Karpas-422 (cell line): ENCODE measurements around the gene TIMM44. TPM values are rescaled to one million over a fixed set of nuclear protein-coding genes. Genes with fewer than 3 reads are reported as not detected.
"Not testable (repeated sequence)": the region's sequence is repeated elsewhere in the genome, so short reads cannot be mapped to it uniquely, and the experiment has no call there.

ENCODE experiments used
- DNase-seq: peaks from one replicate; pipeline ENCODE4 v3.0.0-alpha.2; 2015
- H2AFZ ChIP-seq: fragments of 200-600 bp; sonication (generic); 2 replicates; pipeline ENCODE4 v1.6.1; 2014; ENCODE audit warnings: antibody characterized with exemption, low read length, mixed read lengths
- H3K27ac ChIP-seq: fragments of 200-600 bp; sonication (generic); 2 replicates; pipeline ENCODE4 v1.5.1; 2014; ENCODE audit warnings: mild to moderate bottlenecking, low read length, moderate library complexity
- H3K27me3 ChIP-seq: fragments of 200-600 bp; sonication (generic); 2 replicates; pipeline ENCODE4 v1.6.1; 2014; ENCODE audit warnings: low read length, mixed read lengths
- H3K36me3 ChIP-seq: fragments of 200-600 bp; sonication (generic); 2 replicates; pipeline ENCODE4 v1.6.1; 2014; ENCODE audit warnings: low read length, mixed read lengths; ENCODE audit not compliant: insufficient read depth
- H3K4me1 ChIP-seq: fragments of 200-600 bp; sonication (generic); 2 replicates; pipeline ENCODE4 v1.6.1; 2014; ENCODE audit warnings: mild to moderate bottlenecking, low read length, mixed read lengths
- H3K4me2 ChIP-seq: fragments of 200-600 bp; sonication (generic); 2 replicates; pipeline ENCODE4 v1.6.1; 2014; ENCODE audit warnings: low read length, low read depth, mild to moderate bottlenecking; ENCODE audit not compliant: poor library complexity, severe bottlenecking
- H3K4me3 ChIP-seq: fragments of 200-600 bp; sonication (generic); 2 replicates; pipeline ENCODE4 v1.5.1; 2014; ENCODE audit warnings: mild to moderate bottlenecking, antibody characterized with exemption, low read length, mixed read lengths
- H3K79me2 ChIP-seq: fragments of 200-600 bp; sonication (generic); 2 replicates; pipeline ENCODE4 v1.6.1; 2014; ENCODE audit warnings: mild to moderate bottlenecking, low read length, mixed read lengths
- H3K9ac ChIP-seq: fragments of 200-600 bp; sonication (generic); 2 replicates; pipeline ENCODE4 v1.6.0; 2014; ENCODE audit warnings: low read length
- H3K9me2 ChIP-seq: fragments of 200-600 bp; sonication (generic), shearing (Covaris generic); replicated peaks from 2 replicates; pipeline ENCODE4 v1.6.0; 2014; ENCODE audit warnings: mild to moderate bottlenecking, low read length, moderate library complexity; ENCODE audit not compliant: insufficient read depth
- H3K9me3 ChIP-seq: fragments of 300-700, 200-600 bp; sonication (generic); 2 replicates; pipeline ENCODE4 v1.6.1; 2014; ENCODE audit warnings: low read length, mixed read lengths
- H4K20me1 ChIP-seq: fragments of 200-600 bp; sonication (generic); 2 replicates; pipeline ENCODE4 v1.6.1; 2014; ENCODE audit warnings: mild to moderate bottlenecking, antibody characterized with exemption, low read length, low read depth; ENCODE audit not compliant: insufficient read depth
- total RNA-seq: library from RNA; depleted of rRNA; stranded (reverse); fragments of >200 nt; shearing (Covaris generic); gene quantifications from 2 replicates; pipeline ENCODE4 v1.2.3, GENCODE V29; 2014; ENCODE audit warnings: low replicate concordance

TIMM44 gene
- total RNA-seq, 1 experiment from 2014 or later = 43.7 TPM

DNA sequence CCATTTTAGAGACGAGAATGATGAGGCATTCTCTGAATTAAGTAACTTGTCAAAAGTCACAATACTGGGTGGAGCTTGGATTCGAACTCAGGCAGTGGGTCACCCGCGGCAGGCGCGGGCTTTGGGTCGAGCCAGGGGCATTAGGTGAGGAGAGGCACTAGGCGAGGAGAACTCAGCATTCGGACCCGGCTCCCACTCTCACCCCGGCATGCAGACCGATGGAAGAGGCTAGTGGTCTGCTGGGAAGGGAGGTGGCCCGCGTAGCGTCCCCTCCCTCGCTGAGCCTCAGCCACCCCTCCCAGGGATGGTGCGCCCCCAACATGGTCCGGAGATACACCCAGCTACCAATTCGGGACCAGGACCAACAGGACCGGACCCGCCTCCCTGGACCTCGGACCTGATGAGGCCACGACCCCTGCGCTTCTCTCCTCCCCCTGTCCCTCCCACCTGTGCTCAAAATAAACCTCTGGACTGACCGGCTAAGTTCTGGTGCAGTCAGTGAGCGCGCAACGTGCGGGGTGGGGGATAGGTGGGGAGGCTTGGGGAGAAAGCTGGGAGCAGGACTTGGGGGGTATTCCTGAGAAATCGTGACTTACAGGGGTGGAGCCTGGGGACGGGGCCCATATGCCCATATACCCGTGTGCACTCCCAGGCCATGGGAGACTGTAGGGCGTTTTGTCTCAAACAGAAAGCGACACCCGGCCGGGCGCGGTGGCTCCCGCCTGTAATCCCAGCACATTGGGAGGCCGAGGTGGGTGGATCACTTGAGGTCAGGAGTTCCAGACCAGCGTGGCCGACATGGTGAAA is 24.6 kb downstream of the TIMM44 start:
- Histone ChIP-seq H3K27me3 (no peaks in the 10 kb centered on the region), H3K9ac (no peak overlapping the region), H3K4me1 (peaks cover 51% of the 10 kb centered on the region), H3K79me2 (no peaks in the 10 kb centered on the region), H3K9me3 (no peaks in the 10 kb centered on the region), H3K36me3 (0 out of 2 replicates have a peak, but pooled peaks cover 4% of the 10 kb centered on the region), H4K20me1 (peaks cover 26% of the 10 kb centered on the region; the same call in 1 of the 2 replicates), H2AFZ (no peak overlapping the region), H3K9me2 (no peaks in the 10 kb centered on the region), H3K4me3 (no peak overlapping the region), H3K4me2 (no peak overlapping the region), H3K27ac (no peak overlapping the region)
- no peak for DNase-seq

DNA sequence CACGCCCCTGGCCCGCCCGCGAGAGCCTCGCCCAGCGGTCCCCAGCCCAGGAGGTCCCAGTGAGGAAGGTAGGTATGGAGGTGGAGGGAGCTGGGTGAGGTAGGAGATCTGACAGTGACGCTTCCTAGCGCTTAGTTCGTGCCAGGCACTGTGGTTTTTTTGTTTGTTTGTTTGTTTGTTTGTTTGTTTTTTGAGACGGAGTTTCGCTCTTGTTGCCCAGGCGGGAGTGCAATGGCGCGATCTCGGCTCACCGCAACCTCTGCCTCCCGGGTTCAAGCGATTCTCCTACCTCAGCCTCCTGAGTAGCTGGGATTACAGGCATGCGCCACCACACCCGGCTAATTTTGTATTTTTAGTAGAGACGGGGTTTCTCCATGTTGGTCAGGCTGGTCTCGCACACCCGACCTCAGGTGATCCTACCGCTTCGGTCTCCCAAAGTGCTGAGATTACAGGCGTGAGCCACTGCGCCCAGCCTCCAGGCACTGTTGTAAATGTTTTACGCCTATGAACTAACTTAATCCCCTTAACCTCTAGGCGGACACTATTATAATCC is 25.3 kb downstream of the TIMM44 start:
- peaks cover 19% of the 10 kb centered on the region; the same call in 1 of the 2 replicates for H4K20me1 ChIP-seq
- not testable (repeated sequence) for H2AFZ ChIP-seq, H3K4me2 ChIP-seq

GRCh38 chr19:7917267-7918061 is 26.0 kb downstream of the TIMM44 start:
- H3K36me3 ChIP-seq = 0 out of 2 replicates have a peak, but pooled peaks cover 2% of the 10 kb centered on the region
- H3K27me3 ChIP-seq = no peaks in the 10 kb centered on the region
- no peaks in the 10 kb centered on the region for H3K9me3 ChIP-seq
- peaks cover 16% of the 10 kb centered on the region; the same call in 1 of the 2 replicates for H4K20me1 ChIP-seq
- no peaks in the 10 kb centered on the region for H3K79me2 ChIP-seq
- peak overlapping the region; percentile 57; the same call in 1 of the 2 replicates for H3K4me3 ChIP-seq
- H2AFZ ChIP-seq = no peak overlapping the region
- H3K4me1 ChIP-seq = peaks cover 41% of the 10 kb centered on the region
- H3K9me2 ChIP-seq = no peaks in the 10 kb centered on the region
- DNase-seq = peak; percentile 74
- peak overlapping the region; percentile 65 for H3K9ac ChIP-seq
- H3K4me2 ChIP-seq = peak overlapping the region; percentile 62
- no peak overlapping the region for H3K27ac ChIP-seq

More for the DNA sequence above, 25.3 kb downstream of the TIMM44 start:
- not testable (repeated sequence) for H3K36me3 ChIP-seq, H3K27ac ChIP-seq, H3K9me3 ChIP-seq, H3K9me2 ChIP-seq, H3K4me3 ChIP-seq, H3K9ac ChIP-seq, H3K27me3 ChIP-seq, H3K79me2 ChIP-seq, DNase-seq
- H3K4me1 ChIP-seq = peaks cover 44% of the 10 kb centered on the region

DNA sequence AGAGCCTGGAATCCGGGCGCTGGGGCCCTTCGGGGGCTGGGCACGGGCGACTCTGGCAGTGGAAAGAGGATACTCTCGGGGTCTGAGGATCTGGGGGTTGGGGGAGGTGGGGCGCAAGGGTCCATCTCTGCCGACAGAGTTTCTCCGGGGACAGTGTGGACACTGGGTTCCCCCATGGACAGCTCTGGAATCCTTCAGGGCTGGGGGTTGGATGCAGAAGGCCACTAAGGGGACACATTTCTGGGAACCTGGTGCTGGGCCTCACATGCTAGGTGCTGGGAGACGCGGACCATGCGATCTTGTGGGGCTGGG is 26.6 kb downstream of the TIMM44 start:
- Histone ChIP-seq H3K4me3 (peak overlapping the region; percentile 57; the same call in 1 of the 2 replicates), H3K9me2 (no peaks in the 10 kb centered on the region), H3K27ac (no peak overlapping the region), H4K20me1 (peaks cover 10% of the 10 kb centered on the region; the same call in 1 of the 2 replicates), H3K36me3 (no peaks in the 10 kb centered on the region), H3K9me3 (no peaks in the 10 kb centered on the region), H3K4me2 (peak overlapping the region; percentile 62), H3K79me2 (no peaks in the 10 kb centered on the region), H3K27me3 (no peaks in the 10 kb centered on the region), H2AFZ (no peak overlapping the region; the same call in 1 of the 2 replicates), H3K9ac (peak overlapping the region; percentile 65), H3K4me1 (peaks cover 41% of the 10 kb centered on the region)
- no peak for DNase-seq

DNA sequence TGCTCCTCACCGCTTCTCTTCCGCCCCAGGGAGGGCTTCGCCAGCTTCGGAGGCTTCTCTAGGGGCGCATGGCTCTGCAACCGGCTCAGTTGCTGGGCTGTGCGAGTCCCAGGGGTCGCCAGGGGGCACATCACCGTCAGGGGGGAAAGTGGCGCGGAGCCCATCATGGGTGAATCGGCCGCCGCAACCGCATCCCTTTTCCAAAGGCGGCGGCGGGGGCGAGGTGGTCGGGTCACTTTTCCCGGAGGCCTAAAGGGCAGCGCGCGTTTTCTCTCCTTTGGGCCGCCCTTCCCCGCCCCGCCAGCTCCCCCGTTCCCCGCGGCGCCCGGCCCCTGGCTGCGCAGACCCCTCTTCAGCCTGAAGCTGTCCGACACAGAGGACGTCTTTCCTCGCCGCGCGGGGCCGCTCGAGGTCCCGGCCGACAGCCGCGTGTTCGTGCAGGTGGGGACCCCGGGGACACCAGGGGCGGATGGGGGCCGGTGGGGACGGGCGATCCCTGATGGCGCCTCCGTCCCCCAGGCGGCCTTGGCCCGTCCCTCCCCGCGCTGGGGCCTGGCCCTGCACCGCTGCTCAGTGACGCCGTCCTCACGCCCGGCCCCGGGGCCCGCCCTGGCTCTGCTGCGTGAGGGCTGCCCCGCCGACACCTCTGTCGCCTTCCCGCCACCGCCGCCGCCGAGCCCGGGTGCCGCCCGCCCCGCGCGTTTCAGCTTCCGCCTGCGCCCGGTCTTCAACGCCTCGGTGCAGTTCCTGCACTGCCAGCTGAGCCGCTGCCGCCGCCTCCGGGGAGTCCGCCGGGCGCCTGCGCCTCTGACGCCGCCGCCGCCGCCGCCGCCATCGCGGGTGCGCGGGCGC is 27.1 kb downstream of the TIMM44 start:
- Histone ChIP-seq H3K36me3 (no peaks in the 10 kb centered on the region), H3K4me2 (peak overlapping the region; percentile 62), H3K9me3 (no peaks in the 10 kb centered on the region), H3K9me2 (no peaks in the 10 kb centered on the region), H3K27ac (no peak overlapping the region), H3K4me1 (peaks cover 35% of the 10 kb centered on the region), H4K20me1 (peaks cover 5% of the 10 kb centered on the region; the same call in 1 of the 2 replicates), H3K27me3 (no peaks in the 10 kb centered on the region), H3K4me3 (peak overlapping the region; percentile 57), H2AFZ (no peak overlapping the region; the same call in 1 of the 2 replicates), H3K79me2 (no peaks in the 10 kb centered on the region), H3K9ac (peak overlapping the region; percentile 65)
- DNase-seq = peak; percentile 77

- H2AFZ ChIP-seq = no peak overlapping the region
Measured at GRCh38 chr19:7915250-7916102, 28.0 kb downstream of the TIMM44 start.

GRCh38 chr19:7914598-7915045 is 28.8 kb downstream of the TIMM44 start, which contains the start of gene TGFBR3L:
TGFBR3L (plus strand) TSS chr19:7914830.
- H2AFZ ChIP-seq = no peak within 1 kb of the TSS
- peak within 1 kb of the TSS; percentile 57; the same call in 1 of the 2 replicates for H3K4me3 ChIP-seq
- DNase-seq = no peak
- peak within 1 kb of the TSS; percentile 65; the same call in 1 of the 2 replicates for H3K9ac ChIP-seq
- no peaks in the 10 kb centered on the region for H3K36me3 ChIP-seq
- no peaks in the 10 kb centered on the region for H3K9me3 ChIP-seq
- H3K4me1 ChIP-seq = peaks cover 26% of the 10 kb centered on the region
- H3K27ac ChIP-seq = no peak within 1 kb of the TSS
- no peaks in the 10 kb centered on the region for H4K20me1 ChIP-seq
- peak within 1 kb of the TSS; percentile 62 for H3K4me2 ChIP-seq
- H3K79me2 ChIP-seq = no peaks in the 10 kb centered on the region
- H3K27me3 ChIP-seq = no peaks in the 10 kb centered on the region
- no peaks in the 10 kb centered on the region for H3K9me2 ChIP-seq

More at GRCh38 chr19:7915250-7916102, 28.0 kb downstream of the TIMM44 start:
- H3K27ac ChIP-seq = no peak overlapping the region
- peak overlapping the region; percentile 65 for H3K9ac ChIP-seq
- peaks cover 30% of the 10 kb centered on the region for H3K4me1 ChIP-seq
- H3K79me2 ChIP-seq = no peaks in the 10 kb centered on the region
- H3K36me3 ChIP-seq = no peaks in the 10 kb centered on the region
- no peaks in the 10 kb centered on the region for H4K20me1 ChIP-seq
- peak overlapping the region; percentile 62 for H3K4me2 ChIP-seq
- DNase-seq = no peak
- H3K9me3 ChIP-seq = no peaks in the 10 kb centered on the region
- H3K4me3 ChIP-seq = peak overlapping the region; percentile 57
- no peaks in the 10 kb centered on the region for H3K9me2 ChIP-seq
- H3K27me3 ChIP-seq = no peaks in the 10 kb centered on the region
